Natural killer cell (primary cell): ENCODE data around the gene PDIA6. TPM values are rescaled to one million over a fixed set of nuclear protein-coding genes. Genes with fewer than 3 reads are reported as not detected.

ENCODE experiments used
- ATAC-seq, 3 donors: fragments of 150-1000 bp in 2 of 3; fragments of 200-7000 bp in 1 of 3; cut with Tn5 transposase; 1 replicate in 1 of 3; 2 replicates in 2 of 3; pipeline ENCODE4 v1.10.0; 2021; ENCODE audit warnings: mild to moderate bottlenecking in 2 of 3, moderate library complexity in 2 of 3
- DNase-seq, 2 donors: peaks; one replicate each; pipeline versions ENCODE4 v3.0.0 to v3.0.0-alpha.2; 2013 to 2021; ENCODE audit warnings: mixed read lengths in 1 of 2
- H3K27ac ChIP-seq: one replicate; pipeline ENCODE4 v1.5.1; 2013; ENCODE audit warnings: mild to moderate bottlenecking, low read length
- H3K27me3 ChIP-seq: one replicate; pipeline ENCODE4 v1.6.1; 2013; ENCODE audit warnings: low read length; ENCODE audit not compliant: control insufficient read depth, insufficient read depth
- H3K36me3 ChIP-seq: one replicate; pipeline ENCODE4 v1.6.1; 2013; ENCODE audit warnings: low read length; ENCODE audit not compliant: control insufficient read depth, insufficient read depth
- H3K4me1 ChIP-seq: one replicate; pipeline ENCODE4 v1.6.1; 2013; ENCODE audit warnings: low read length; ENCODE audit not compliant: control insufficient read depth, insufficient read depth
- H3K4me3 ChIP-seq: one replicate; pipeline ENCODE4 v1.5.1; 2013; ENCODE audit warnings: low read length
- H3K9me3 ChIP-seq: one replicate; pipeline ENCODE4 v1.6.1; 2013; ENCODE audit warnings: low read length; ENCODE audit not compliant: control insufficient read depth, insufficient read depth
- H3K27ac Mint-ChIP-seq, 2 donors: one replicate each; pipeline ENCODE4 v1.8.0; 2022; ENCODE audit warnings: mild to moderate bottlenecking in 2 of 2, mixed read lengths in 2 of 2, moderate library complexity in 1 of 2
- H3K27me3 Mint-ChIP-seq, 2 donors: one replicate each; pipeline ENCODE4 v1.8.0; 2022; ENCODE audit warnings: low read depth in 2 of 2, mixed read lengths in 2 of 2
- H3K36me3 Mint-ChIP-seq: one replicate; pipeline ENCODE4 v1.8.0; 2022; ENCODE audit warnings: mixed read lengths
- H3K4me1 Mint-ChIP-seq, 2 donors: one replicate each; pipeline ENCODE4 v1.8.0; 2022; ENCODE audit warnings: mixed read lengths in 2 of 2
- H3K4me3 Mint-ChIP-seq: one replicate; pipeline ENCODE4 v1.8.0; 2022; ENCODE audit warnings: mild to moderate bottlenecking, moderate library complexity, mixed read lengths
- H3K9me3 Mint-ChIP-seq, 2 donors: one replicate each; pipeline ENCODE4 v1.8.0; 2022; ENCODE audit warnings: mixed read lengths in 2 of 2
- CTCF ChIP-seq: fragments of 200-600 bp; IDR thresholded peaks from one replicate; pipeline ENCODE4 v1.8.0; 2022; ENCODE audit warnings: antibody characterized with exemption
- whole genome bisulfite sequencing: methylation state at CpG from one replicate; pipeline ENCODE4 v1.1.7; 2013; ENCODE audit warnings: missing lambda C conversion rate; ENCODE audit not compliant: insufficient coverage; 5-methylcytosine and 5-hydroxymethylcytosine counted together
- intact Hi-C: fragments of 100-400 bp; cut with micrococcal nuclease; formaldehyde crosslinking; loops from one replicate; pipeline ENCODE4 v1.14.2; 2022
- total RNA-seq, 4 donors: library from RNA; stranded (reverse); fragments of 120-200 nt in 1 of 4; gene quantifications; one replicate each; pipeline versions ENCODE4 v1.2.3 to v1.2.4, GENCODE V29; 2013 to 2022

Gene PDIA6
- total RNA-seq, 3 donors from 2014 or later (not counting 1 experiment from before 2014, with no cell fraction given), result 57.4 to 81.2 (median 58.7) TPM

DNA sequence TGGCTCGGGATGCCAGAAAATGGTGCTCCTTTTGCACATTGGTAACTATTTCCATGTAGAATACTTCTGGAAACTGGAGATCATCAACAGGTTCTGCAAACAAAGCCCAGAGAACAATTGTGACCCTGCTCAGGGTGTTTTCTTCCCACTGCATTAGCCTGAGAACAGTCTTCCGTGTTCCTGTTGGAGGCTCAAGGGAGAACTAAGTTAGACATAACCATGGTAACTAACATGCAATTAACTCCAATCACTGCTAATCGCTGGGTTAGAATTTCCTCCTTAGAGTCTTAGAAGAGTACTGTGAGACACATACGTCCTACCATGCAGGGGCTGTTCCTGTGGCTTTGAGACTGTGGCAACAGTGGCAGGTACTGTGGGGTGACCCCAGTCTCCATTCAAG, 36.0 kb upstream of the PDIA6 start:
- Mint-ChIP-seq H3K4me1 (no peaks in the 10 kb centered on the region), H3K4me3 (no peak overlapping the region), H3K27me3 (peaks cover 3 to 17% of the 10 kb centered on the region in 2 donors), H3K27ac (no peak overlapping the region), H3K36me3 (no peaks in the 10 kb centered on the region), H3K9me3 (no peaks in the 10 kb centered on the region)
- no peaks in the 10 kb centered on the region for H3K27me3 ChIP-seq
- 87% methylated on average over 4 of the region's 4 CpGs for WGBS
- no peak overlapping the region for H3K27ac ChIP-seq
- no peak for TF ChIP-seq CTCF
- no peak for DNase-seq
- H3K36me3 ChIP-seq, result no peaks in the 10 kb centered on the region
- H3K4me1 ChIP-seq, result no peaks in the 10 kb centered on the region
- intact Hi-C loops, result no loop called here
- no peaks in the 10 kb centered on the region for H3K9me3 ChIP-seq
- ATAC-seq, result no peak
- no peak overlapping the region for H3K4me3 ChIP-seq

- no peak for DNase-seq
- no peak for ATAC-seq
- peaks cover 0 to 2% of the 10 kb centered on the region in 2 donors for H3K9me3 Mint-ChIP-seq
- peaks cover 0 to 12% of the 10 kb centered on the region in 2 donors for H3K27me3 Mint-ChIP-seq
- H3K9me3 ChIP-seq, result peaks cover 3% of the 10 kb centered on the region
- intact Hi-C loops, result no loop called here
- H3K4me3 Mint-ChIP-seq, result no peak overlapping the region
- no peaks in the 10 kb centered on the region for H3K4me1 ChIP-seq
- no peak overlapping the region for H3K4me3 ChIP-seq
- no peak overlapping the region for H3K27ac ChIP-seq
- H3K4me1 Mint-ChIP-seq, result no peaks in the 10 kb centered on the region
- no peak overlapping the region for H3K27ac Mint-ChIP-seq
- no peak for TF ChIP-seq CTCF
- no peaks in the 10 kb centered on the region for H3K36me3 Mint-ChIP-seq
- no peaks in the 10 kb centered on the region for H3K27me3 ChIP-seq
- no peaks in the 10 kb centered on the region for H3K36me3 ChIP-seq
- WGBS, result 76% methylated on average over 7 of the region's 7 CpGs
Observed at GRCh38 chr2:10847008-10847407, 34.4 kb upstream of the PDIA6 start.

DNA sequence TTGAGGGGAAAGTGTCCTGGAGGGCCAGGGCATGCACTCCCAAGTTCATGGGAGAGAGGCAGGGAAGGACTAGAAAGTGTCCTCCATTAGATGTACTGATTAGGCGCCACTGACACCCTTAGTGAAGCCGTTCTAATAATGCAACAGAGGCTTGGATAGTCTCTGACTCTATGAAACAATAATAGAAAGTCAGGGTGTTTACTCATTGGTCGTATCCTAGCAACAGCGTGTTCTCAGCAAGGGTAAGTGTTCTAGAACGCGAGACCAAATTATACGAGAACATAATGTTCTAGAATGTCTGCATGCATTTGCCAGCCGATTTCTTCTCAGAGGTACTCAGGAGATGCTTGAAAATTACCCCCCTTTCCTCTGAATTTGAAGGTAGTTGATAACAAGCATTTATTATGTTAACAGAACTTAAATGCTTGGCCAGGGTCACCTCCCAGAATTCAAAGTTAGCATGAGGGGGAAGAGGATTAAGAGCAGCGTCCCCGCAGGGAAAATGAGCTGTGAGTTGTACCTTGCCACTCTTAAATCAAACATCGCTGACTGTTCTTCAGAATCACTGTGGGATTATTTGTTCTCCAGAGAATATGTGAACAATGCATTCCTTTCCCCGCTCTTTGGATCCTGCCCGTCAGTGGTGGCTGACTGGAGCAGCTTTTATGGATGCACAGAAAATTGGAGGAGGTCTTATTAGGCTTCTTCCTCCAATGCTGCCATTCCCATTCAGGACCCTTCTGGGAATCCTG, 33.7 kb upstream of the PDIA6 start:
- Histone ChIP-seq H3K27me3 (no peaks in the 10 kb centered on the region), H3K27ac (no peak overlapping the region), H3K36me3 (no peaks in the 10 kb centered on the region), H3K9me3 (peaks cover 10% of the 10 kb centered on the region), H3K4me3 (no peak overlapping the region), H3K4me1 (no peaks in the 10 kb centered on the region)
- ATAC-seq, result no peak
- TF ChIP-seq CTCF, result no peak
- WGBS, result 89% methylated on average over 13 of the region's 13 CpGs
- H3K9me3 Mint-ChIP-seq, result peaks cover 0 to 9% of the 10 kb centered on the region in 2 donors
- no peaks in the 10 kb centered on the region for H3K4me1 Mint-ChIP-seq
- H3K4me3 Mint-ChIP-seq, result no peak overlapping the region
- H3K36me3 Mint-ChIP-seq, result peaks cover 3% of the 10 kb centered on the region
- intact Hi-C loops, result no loop called here
- DNase-seq, result no peak
- H3K27me3 Mint-ChIP-seq, result peaks cover under 1 to 12% of the 10 kb centered on the region in 2 donors
- H3K27ac Mint-ChIP-seq, result no peak overlapping the region

- Histone ChIP-seq H3K9me3 (peaks cover 17% of the 10 kb centered on the region), H3K27me3 (no peaks in the 10 kb centered on the region), H3K4me1 (no peaks in the 10 kb centered on the region), H3K4me3 (no peak overlapping the region), H3K36me3 (no peaks in the 10 kb centered on the region), H3K27ac (no peak overlapping the region)
- H3K9me3 Mint-ChIP-seq, result peaks cover 3 to 14% of the 10 kb centered on the region in 2 donors
- no peak overlapping the region for H3K4me3 Mint-ChIP-seq
- peaks cover 4 to 18% of the 10 kb centered on the region in 2 donors for H3K27me3 Mint-ChIP-seq
- DNase-seq, result no peak
- peaks cover 10% of the 10 kb centered on the region for H3K36me3 Mint-ChIP-seq
- no peaks in the 10 kb centered on the region for H3K4me1 Mint-ChIP-seq
- intact Hi-C loops, result no loop called here
- H3K27ac Mint-ChIP-seq, result no peak overlapping the region
- TF ChIP-seq CTCF, result no peak
- no peak for ATAC-seq
- 87% methylated on average over 4 of the region's 4 CpGs for WGBS
Observed at GRCh38 chr2:10845640-10846039, 33.1 kb upstream of the PDIA6 start.
